ENCODE measurements around the gene DIS3L2.

DNA sequence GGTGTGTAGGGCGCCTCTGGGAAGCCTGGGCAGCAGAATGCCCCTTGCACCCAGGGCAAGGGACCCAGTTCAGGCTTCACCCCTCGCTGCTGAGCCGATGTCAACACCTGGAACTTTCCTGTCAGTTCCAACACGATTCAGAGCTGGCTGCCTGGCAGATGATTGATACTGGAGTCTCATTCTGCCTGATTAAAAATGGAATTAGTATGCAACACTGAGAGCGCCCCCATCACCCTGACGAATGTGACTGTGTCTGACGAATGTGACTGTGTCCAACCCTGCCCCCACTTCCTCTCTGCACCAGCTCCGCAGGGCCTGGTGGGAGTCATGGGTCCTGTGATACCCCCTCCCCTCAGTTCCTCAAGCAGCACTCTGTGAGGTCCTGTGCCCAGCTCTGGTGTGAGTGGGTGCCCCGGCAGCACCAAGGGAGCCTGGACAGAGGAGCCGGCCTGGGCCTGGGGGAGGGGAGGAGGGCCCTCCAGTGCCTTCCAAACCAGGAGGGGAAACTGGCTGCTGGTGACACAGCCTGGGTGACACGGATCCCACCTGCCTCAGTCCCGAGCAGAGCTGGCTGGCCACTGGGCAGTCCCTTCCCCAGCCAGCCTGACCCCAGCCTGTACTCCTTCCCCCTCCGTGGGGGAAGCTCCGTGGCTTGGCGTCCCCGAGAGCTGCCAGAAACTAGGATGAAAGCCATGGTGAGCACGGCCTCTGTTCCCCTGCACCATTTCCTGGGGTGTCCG lies 375.6 kb downstream of the DIS3L2 start:
- TF ChIP-seq EZH2 (IDR thresholded peaks at IDR 0.05) = no peak
- no peak for TF ChIP-seq POLR2AphosphoS5 (IDR thresholded peaks at IDR 0.05; ENCODE audit: borderline replicate concordance, low read depth, low read length)
- no peak for TF ChIP-seq FOXP2 (optimal IDR thresholded peaks at IDR 0.05; ENCODE audit: control extremely low read depth, extremely low read length, insufficient read depth)
